Esophagus muscularis mucosa (tissue), 3 donors: ENCODE measurements around the gene SCAMP3.

ENCODE experiments used
- CTCF ChIP-seq, 3 experiments: fragments of 200-600 bp in 2 of 3; fragments of 450-650 bp in 1 of 3; sonication (generic) in 2 of 3; IDR thresholded peaks; one replicate each; pipeline ENCODE4 v1.5.1; 2017 to 2019; ENCODE audit warnings: antibody characterized with exemption in 3 of 3, mild to moderate bottlenecking in 2 of 3, moderate library complexity in 1 of 3
- POLR2AphosphoS5 ChIP-seq, 2 donors: sonication (generic); formaldehyde crosslinking; IDR thresholded peaks; one replicate each; pipeline ENCODE4 v1.6.1; 2017; ENCODE audit warnings: antibody characterized with exemption in 2 of 2

DNA sequence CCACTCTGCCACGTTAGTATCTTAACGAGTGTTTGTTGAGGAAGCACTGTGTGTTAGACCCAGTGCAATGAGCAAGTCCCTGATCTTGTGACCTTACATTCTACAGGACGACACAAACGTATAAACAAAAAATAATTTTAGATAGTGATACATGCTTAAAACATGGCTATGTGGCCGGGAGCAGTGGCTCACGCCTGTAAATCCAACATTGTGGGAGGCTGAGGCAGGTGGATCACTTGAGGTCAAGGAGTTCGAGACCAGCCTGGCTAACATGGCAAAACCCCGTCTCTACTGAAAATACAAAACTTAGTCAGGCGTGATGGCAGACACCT is 34.1 kb downstream of the SCAMP3 start:
- no peak for TF ChIP-seq CTCF (IDR thresholded peaks at IDR 0.05)
- no peak for TF ChIP-seq POLR2AphosphoS5 (IDR thresholded peaks at IDR 0.05)
